PC-3 (cell line): ENCODE data around the gene TREH. TPM values are rescaled to one million over a fixed set of nuclear protein-coding genes. Genes with fewer than 3 reads are reported as not detected.

Experiments used
- ATAC-seq: fragments of 200-7000 bp; cut with Tn5 transposase; 2 replicates; pipeline ENCODE4 v1.9.1; 2020; ENCODE audit warnings: mild to moderate bottlenecking, moderate library complexity
- BruUV-seq: library from RNA; stranded (reverse); fragments of 400-500 nt; replicated peaks from 2 replicates; lab custom pipeline; 2021; lab: Mats Ljungman, UMichigan
- CTCF ChIA-PET: fragments of 300-600 bp; sonication (Branson Sonifier 250); formaldehyde crosslinking; loops from one replicate; lab custom pipeline; 2022; ENCODE audit warnings: antibody characterized with exemption; lab: Charles Lee
- POLR2A ChIA-PET: fragments of 300-600 bp; sonication (Branson Sonifier 250); formaldehyde crosslinking; loops from one replicate; lab custom pipeline; 2022; ENCODE audit warnings: antibody characterized with exemption; ENCODE audit not compliant: unreplicated experiment; lab: Charles Lee
- DNase-seq: peaks from one replicate; pipeline ENCODE4 v3.0.0-alpha.2; 2015
- H2AFZ ChIP-seq: fragments of 300-600 bp; sonication (generic); 2 replicates; pipeline ENCODE4 v1.6.0; 2016; ENCODE audit warnings: antibody characterized with exemption, low read length
- H3F3A ChIP-seq: fragments of 300-600 bp; sonication (generic); one replicate; pipeline ENCODE4 v1.6.0; 2017; ENCODE audit warnings: antibody characterized with exemption, low read length, control low read depth, mild to moderate bottlenecking; ENCODE audit not compliant: unreplicated experiment
- H3K27ac ChIP-seq: fragments of 300-600 bp; sonication (generic); 2 replicates; pipeline ENCODE4 v1.5.1; 2016; ENCODE audit warnings: mild to moderate bottlenecking, low read length
- H3K27me3 ChIP-seq: fragments of 300-600 bp; sonication (generic); 2 replicates; pipeline ENCODE4 v1.6.1; 2016; ENCODE audit warnings: low read length, mixed read lengths
- H3K36me3 ChIP-seq: fragments of 300-600 bp; sonication (generic); 2 replicates; pipeline ENCODE4 v1.6.1; 2016; ENCODE audit warnings: low read depth, mixed run types, low read length, mixed read lengths
- H3K4me1 ChIP-seq: fragments of 300-600 bp; sonication (generic); 2 replicates; pipeline ENCODE4 v1.5.1; 2016; ENCODE audit warnings: low read length; ENCODE audit not compliant: insufficient read depth
- H3K4me2 ChIP-seq: fragments of 300-600 bp; sonication (generic); 2 replicates; pipeline ENCODE4 v1.6.0; 2016; ENCODE audit warnings: low read length
- H3K4me3 ChIP-seq: fragments of 300-600 bp; sonication (generic); 2 replicates; pipeline ENCODE4 v1.5.1; 2016; ENCODE audit warnings: mild to moderate bottlenecking, low read length, mixed read lengths
- H3K79me2 ChIP-seq: fragments of 300-600 bp; sonication (generic); 2 replicates; pipeline ENCODE4 v1.6.1; 2017; ENCODE audit warnings: low read length, mixed read lengths
- H3K9ac ChIP-seq: fragments of 300-600 bp; sonication (generic); 2 replicates; pipeline ENCODE4 v1.6.0; 2016; ENCODE audit warnings: mild to moderate bottlenecking, low read length
- H3K9me2 ChIP-seq: fragments of 300-600 bp; sonication (generic); replicated peaks from 2 replicates; pipeline ENCODE4 v1.6.1; 2016; ENCODE audit warnings: mixed run types, low read length, mixed read lengths
- H3K9me3 ChIP-seq: fragments of 300-600 bp; sonication (generic); 2 replicates; pipeline ENCODE4 v1.6.1; 2016; ENCODE audit warnings: low read length, mixed read lengths
- H4K20me1 ChIP-seq: fragments of 300-600 bp; sonication (generic); 2 replicates; pipeline ENCODE4 v1.6.1; 2016; ENCODE audit warnings: low read length, mixed read lengths
- CTCF ChIP-seq: fragments of 300-600 bp; sonication (generic); conservative IDR thresholded peaks from 2 replicates; pipeline ENCODE4 v1.5.1; 2017; ENCODE audit warnings: antibody characterized with exemption, low read depth, mild to moderate bottlenecking, low read length
- EZH2 ChIP-seq: fragments of 300-600 bp; sonication (generic); IDR thresholded peaks from one replicate; pipeline ENCODE4 v1.6.1; 2017; ENCODE audit warnings: antibody characterized with exemption, mild to moderate bottlenecking, low read length; ENCODE audit not compliant: unreplicated experiment
- EZH2phosphoT487 ChIP-seq: fragments of 300-600 bp; sonication (generic); IDR thresholded peaks from 2 replicates; pipeline ENCODE4 v1.6.1; 2018; ENCODE audit warnings: mild to moderate bottlenecking, antibody characterized with exemption, low read length, borderline replicate concordance
- intact Hi-C: fragments of 100-400 bp; cut with micrococcal nuclease; formaldehyde crosslinking; loops from 2 replicates; pipeline ENCODE4 v1.9.0; 2023
- total RNA-seq: library from RNA; depleted of rRNA; stranded (reverse); fragments of >200 nt; gene quantifications from 2 replicates; pipeline ENCODE4 v1.2.3, GENCODE V29; 2014

The TREH gene
- total RNA-seq, 1 experiment from 2014 or later = not detected

DNA sequence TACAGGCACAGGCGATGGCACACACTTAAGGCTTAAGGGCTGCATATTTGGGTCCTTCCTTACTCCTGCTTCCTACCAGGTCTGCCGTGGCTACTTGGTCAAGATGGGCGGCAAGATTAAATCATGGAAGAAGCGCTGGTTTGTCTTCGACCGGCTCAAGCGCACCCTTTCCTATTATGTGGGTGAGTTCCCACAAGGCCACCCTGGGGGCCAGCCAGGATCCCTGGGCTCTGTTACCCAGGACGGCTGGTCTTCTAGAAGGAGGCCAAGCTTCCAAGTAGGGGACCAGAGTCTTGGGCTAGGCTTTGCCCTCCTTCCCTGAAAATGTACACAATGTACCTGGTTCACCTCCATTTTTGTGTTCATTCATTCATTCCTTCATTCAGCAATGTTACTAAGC, 29.1 kb downstream of the TREH start:
- intact Hi-C loops = no loop called here
- ChIA-PET CTCF (no interaction called here), POLR2A (no interaction called here)
- no peaks in the 10 kb centered on the region for H4K20me1 ChIP-seq
- peaks cover 3% of the 10 kb centered on the region; the same call in 1 of the 2 replicates for H3K36me3 ChIP-seq
- no peak overlapping the region for H3K27ac ChIP-seq
- no peak overlapping the region for H3K4me3 ChIP-seq
- no peak for DNase-seq
- H3K9me3 ChIP-seq = no peaks in the 10 kb centered on the region
- no peak overlapping the region for H3K4me2 ChIP-seq
- no peaks in the 10 kb centered on the region for H3F3A ChIP-seq
- H2AFZ ChIP-seq = no peak overlapping the region
- no peaks in the 10 kb centered on the region for H3K27me3 ChIP-seq
- TF ChIP-seq CTCF (no peak), EZH2phosphoT487 (no peak), EZH2 (no peak)
- ATAC-seq = no peak
- no peak overlapping the region for H3K9ac ChIP-seq
- no peaks in the 10 kb centered on the region for H3K4me1 ChIP-seq
- BruUV-seq = no TSS peak
- no peaks in the 10 kb centered on the region for H3K79me2 ChIP-seq
- no peaks in the 10 kb centered on the region for H3K9me2 ChIP-seq

- no peaks in the 10 kb centered on the region for H3K27me3 ChIP-seq
Measured at GRCh38 chr11:118649941-118650340, 29.5 kb downstream of the TREH start.

More at GRCh38 chr11:118649941-118650340, 29.5 kb downstream of the TREH start:
- no peak overlapping the region for H3K27ac ChIP-seq
- no peaks in the 10 kb centered on the region for H3K9me3 ChIP-seq
- no peak overlapping the region for H2AFZ ChIP-seq
- H3K4me3 ChIP-seq = no peak overlapping the region
- no peaks in the 10 kb centered on the region for H4K20me1 ChIP-seq
- H3K9ac ChIP-seq = no peak overlapping the region
- peaks cover 4% of the 10 kb centered on the region; the same call in 1 of the 2 replicates for H3K36me3 ChIP-seq
- intact Hi-C loops = no loop called here
- POLR2A ChIA-PET = no interaction called here
- no peaks in the 10 kb centered on the region for H3F3A ChIP-seq
- no peak for DNase-seq
- CTCF ChIA-PET = no interaction called here
- no peak overlapping the region for H3K4me2 ChIP-seq
- no peaks in the 10 kb centered on the region for H3K79me2 ChIP-seq
- ATAC-seq = no peak
- no peak for TF ChIP-seq EZH2
- TF ChIP-seq EZH2phosphoT487 = no peak
- no peak for TF ChIP-seq CTCF
- BruUV-seq = no TSS peak
- H3K4me1 ChIP-seq = no peaks in the 10 kb centered on the region
- H3K9me2 ChIP-seq = no peaks in the 10 kb centered on the region
